Fibroblast of skin of left quadriceps (primary cell): ENCODE measurements around the gene CNTNAP2.

Experiments
- DNase-seq, 2 experiments: peaks; one replicate each; pipeline ENCODE4 v3.0.0-alpha.2; 2013; ENCODE audit warnings: low read depth in 2 of 2

Gene CNTNAP2

GRCh38 chr7:148093375-148094166 lies 1977.0 kb downstream of the CNTNAP2 start:
- no peak for DNase-seq

GRCh38 chr7:148095066-148095465 lies 1978.5 kb downstream of the CNTNAP2 start:
- DNase-seq: no peak

- DNase-seq: no peak
These were observed 1987.6 kb downstream of the CNTNAP2 start for GRCh38 chr7:148104136-148104716.

- no peak for DNase-seq
These were observed 1988.3 kb downstream of the CNTNAP2 start for GRCh38 chr7:148104924-148105323.

GRCh38 chr7:148105853-148106252 lies 1989.3 kb downstream of the CNTNAP2 start:
- DNase-seq: no peak

- no peak for DNase-seq
These were observed 1991.0 kb downstream of the CNTNAP2 start for GRCh38 chr7:148107443-148108127.

GRCh38 chr7:148108381-148108780 lies 1991.8 kb downstream of the CNTNAP2 start:
- DNase-seq: no peak

- no peak for DNase-seq
These were observed 1993.7 kb downstream of the CNTNAP2 start for GRCh38 chr7:148110097-148110868.

- DNase-seq: no peak
These were observed 1998.2 kb downstream of the CNTNAP2 start for GRCh38 chr7:148114804-148115203.

GRCh38 chr7:148115308-148115707 lies 1998.7 kb downstream of the CNTNAP2 start:
- DNase-seq: no peak

GRCh38 chr7:148116195-148116594 lies 1999.6 kb downstream of the CNTNAP2 start:
- no peak for DNase-seq

GRCh38 chr7:148116829-148117403 lies 2000.3 kb downstream of the CNTNAP2 start:
- no peak for DNase-seq

- DNase-seq: no peak
These were observed 2001.8 kb downstream of the CNTNAP2 start for GRCh38 chr7:148118371-148118770.

GRCh38 chr7:148121401-148121800 lies 2004.8 kb downstream of the CNTNAP2 start:
- DNase-seq: no peak

- no peak for DNase-seq
These were observed 2005.2 kb downstream of the CNTNAP2 start for GRCh38 chr7:148121847-148122246.

- DNase-seq: no peak
These were observed 2007.9 kb downstream of the CNTNAP2 start for GRCh38 chr7:148124477-148124876.

GRCh38 chr7:148127374-148127773 lies 2010.8 kb downstream of the CNTNAP2 start:
- no peak for DNase-seq

GRCh38 chr7:148129023-148129422 lies 2012.4 kb downstream of the CNTNAP2 start:
- DNase-seq: no peak

GRCh38 chr7:148135116-148135515 lies 2018.5 kb downstream of the CNTNAP2 start:
- peak; percentile 36 to 49 for DNase-seq

- no peak for DNase-seq
These were observed 2019.4 kb downstream of the CNTNAP2 start for GRCh38 chr7:148135997-148136396.

GRCh38 chr7:148142660-148143248 lies 2026.2 kb downstream of the CNTNAP2 start:
- DNase-seq: peak; percentile 10 to 20
